Omental fat pad (tissue), 4 donors: ENCODE data around the gene SPATA16. TPM values are rescaled to one million over a fixed set of nuclear protein-coding genes. Genes with fewer than 3 reads are reported as not detected.

Source experiments
- ATAC-seq: fragments of 150-250 bp; one replicate; pipeline ENCODE4 v1.9.1; 2016; ENCODE audit warnings: mild to moderate bottlenecking, moderate library complexity; ENCODE audit not compliant: low FRiP score
- DNase-seq: peaks from one replicate; pipeline ENCODE4 v3.0.0-alpha.2; 2019; ENCODE audit warnings: low spot score
- CTCF ChIP-seq, 3 donors: fragments of 450-650 bp; IDR thresholded peaks; one replicate each; pipeline ENCODE4 v1.5.1; 2016 to 2017; ENCODE audit warnings: antibody characterized with exemption in 3 of 3, mild to moderate bottlenecking in 3 of 3, moderate library complexity in 2 of 3
- total RNA-seq, 4 donors: library from RNA; depleted of rRNA; stranded (reverse); fragments of >200 nt; gene quantifications; one replicate each; pipeline ENCODE4 v1.1.0, GENCODE V29; 2016

Gene SPATA16
- total RNA-seq, 4 donors from 2014 or later: not detected

GRCh38 chr3:172913911-172914655 lies 227.0 kb downstream of the SPATA16 start:
- ATAC-seq: no peak
- no peak for TF ChIP-seq CTCF (IDR thresholded peaks at IDR 0.05)
- no peak for DNase-seq

- no peak for TF ChIP-seq CTCF (IDR thresholded peaks at IDR 0.05)
- ATAC-seq (no peak), DNase-seq (no peak)
Observed at GRCh38 chr3:172911142-172911541, 229.9 kb downstream of the SPATA16 start.

- DNase-seq (no peak), ATAC-seq (no peak)
- no peak for TF ChIP-seq CTCF (IDR thresholded peaks at IDR 0.05)
Observed at GRCh38 chr3:172908771-172909270, 232.2 kb downstream of the SPATA16 start.

GRCh38 chr3:172905451-172905850 lies 235.6 kb downstream of the SPATA16 start:
- TF ChIP-seq CTCF (IDR thresholded peaks at IDR 0.05): no peak
- ATAC-seq (no peak), DNase-seq (no peak)

- DNase-seq (no peak), ATAC-seq (no peak)
- TF ChIP-seq CTCF (IDR thresholded peaks at IDR 0.05): no peak
Observed at GRCh38 chr3:172904711-172905373, 236.2 kb downstream of the SPATA16 start.

GRCh38 chr3:172903642-172904320 lies 237.3 kb downstream of the SPATA16 start:
- no peak for TF ChIP-seq CTCF (IDR thresholded peaks at IDR 0.05)
- no peak for ATAC-seq
- DNase-seq: no peak
